ENCODE data around the gene OPCML. TPM values are rescaled to one million over a fixed set of nuclear protein-coding genes. Genes with fewer than 3 reads are reported as not detected.

OPCML gene
- total RNA-seq, 1 experiment from 2014 or later = 0.94 TPM

DNA sequence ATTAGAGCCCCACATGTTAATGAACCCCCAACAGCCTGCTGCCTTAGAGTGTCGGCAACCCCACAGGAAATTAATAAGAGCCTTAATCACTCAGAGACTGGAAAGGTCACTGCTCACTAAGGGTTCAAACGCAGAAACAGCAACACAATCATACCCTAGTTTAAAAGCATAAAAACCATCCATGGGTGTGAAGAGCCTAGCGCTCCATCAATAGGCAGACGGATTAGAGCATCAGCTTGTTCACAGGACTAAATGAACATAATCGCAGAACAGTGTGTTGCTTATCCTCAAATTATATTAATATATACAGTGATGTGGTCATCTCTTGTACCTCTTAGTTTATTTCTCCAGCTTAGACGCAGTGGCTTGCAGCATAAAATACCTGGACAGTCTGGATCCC, 720.7 kb downstream of the OPCML start:
- peak overlapping the region; percentile 78 for H2BK20ac ChIP-seq (ENCODE audit: low read depth, low read length, poor library complexity, severe bottlenecking)
- no peak overlapping the region for H3K9ac ChIP-seq (ENCODE audit: extremely low read depth, insufficient read length, low read length)
- H4K20me1 ChIP-seq (ENCODE audit: control insufficient read depth, insufficient read depth, insufficient read length) = no peaks in the 10 kb centered on the region
- no peaks in the 10 kb centered on the region for H3K79me2 ChIP-seq (ENCODE audit: insufficient read depth, low read length)
- H3K27me3 ChIP-seq (ENCODE audit: insufficient read depth, low read length) = no peaks in the 10 kb centered on the region
- no peaks in the 10 kb centered on the region for H3K4me1 ChIP-seq (ENCODE audit: insufficient read depth, low read length)
- DNase-seq = no peak
- H2BK5ac ChIP-seq (ENCODE audit: insufficient read length, low read length) = no peak overlapping the region
- H3K4me3 Mint-ChIP-seq = no peak overlapping the region
- no peak overlapping the region for H3T11ph ChIP-seq (ENCODE audit: low read length)
- no peaks in the 10 kb centered on the region for H3K9me3 ChIP-seq (ENCODE audit: control insufficient read depth, low read depth, low read length)
- H3K27ac Mint-ChIP-seq = no peak overlapping the region
- H3K4me2 ChIP-seq (ENCODE audit: insufficient read depth, insufficient read length, low read length) = no peak overlapping the region
- no peak overlapping the region for H2AFZ ChIP-seq (ENCODE audit: low read length)
- no peak overlapping the region for H4K8ac ChIP-seq (replicated peaks; ENCODE audit: insufficient read length, low read depth, low read length)
- no peak overlapping the region for H3K27ac ChIP-seq (ENCODE audit: insufficient read length, low read depth, low read length)
- H3K23ac ChIP-seq (ENCODE audit: insufficient read length, low read depth, low read length) = no peak overlapping the region
- no peak overlapping the region for H3K18ac ChIP-seq (ENCODE audit: insufficient read length, low read depth, low read length)
- no peaks in the 10 kb centered on the region for H3K27me3 Mint-ChIP-seq (ENCODE audit: low read depth)
- no peak overlapping the region for H2BK12ac ChIP-seq (ENCODE audit: insufficient read length, low read depth, low read length)
- no peak overlapping the region for H4K91ac ChIP-seq (ENCODE audit: insufficient read length, low read depth, low read length)
- no peaks in the 10 kb centered on the region for H3K23me2 ChIP-seq (ENCODE audit: insufficient read length, low read depth, low read length, poor library complexity, severe bottlenecking)
- no peak overlapping the region for H3K56ac ChIP-seq (ENCODE audit: insufficient read length, low read depth, low read length)
- no peaks in the 10 kb centered on the region for H3K79me1 ChIP-seq (ENCODE audit: insufficient read depth, low read depth, low read length, poor library complexity, severe bottlenecking)
- H3K4ac ChIP-seq (ENCODE audit: low read depth, low read length) = no peak overlapping the region
- TF ChIP-seq CTCF (conservative IDR thresholded peaks at IDR 0.05) = no peak
- no peak overlapping the region for H2BK15ac ChIP-seq (ENCODE audit: low read depth, low read length)
- no peak overlapping the region for H2BK120ac ChIP-seq (ENCODE audit: low read depth, low read length, poor library complexity, severe bottlenecking)
- peaks cover 19% of the 10 kb centered on the region in 2 experiments for H3K4me1 Mint-ChIP-seq
- H4K5ac ChIP-seq (ENCODE audit: insufficient read length, low read depth, low read length) = no peak overlapping the region
- H2AK5ac ChIP-seq (ENCODE audit: insufficient read length, low read length) = no peak overlapping the region
- no CpG with 5 or more reads among the region's 6 CpGs for WGBS (ENCODE audit: extremely low coverage, insufficient read length, low lambda C conversion rate)
- no peak overlapping the region for H3K14ac ChIP-seq (ENCODE audit: insufficient read depth, low read length)
- no peaks in the 10 kb centered on the region; a peak in 1 of 5 replicates for H3K9me3 Mint-ChIP-seq
- no peaks in the 10 kb centered on the region for H3K36me3 Mint-ChIP-seq (ENCODE audit: insufficient read depth in 1 of 3, low read depth in 3 of 3)

All from H9 (cell line).